Measurements from ENCODE around the gene IARS1.

IARS1 gene

GRCh38 chr9:92270511-92270910 lies 23.0 kb downstream of the IARS1 start:
- Histone ChIP-seq H3K36me3 (peaks cover 100% of the 10 kb centered on the region in 11 experiments), H3K4me1 (peaks cover 0 to 6% (median 2%) of the 10 kb centered on the region in 10 experiments; a peak in 12 of 20 replicates), H4K20me1 (peaks cover 0 to 99% (median 57%) of the 10 kb centered on the region in 11 experiments; a peak in 19 of 22 replicates), H3K27ac (no peak overlapping the region), H3K9me3 (replicated peaks in 1 of 11) (no peaks in the 10 kb centered on the region), H3K4me2 (no peak overlapping the region), H3K4me3 (no peak overlapping the region), H3K27me3 (no peaks in the 10 kb centered on the region), H3K9ac (no peak overlapping the region)
- TF ChIP-seq Cebpa-rat (IDR thresholded peaks at IDR 0.05) = no peak

- Histone ChIP-seq H3K27me3 (no peaks in the 10 kb centered on the region), H3K4me3 (no peak overlapping the region), H3K9me3 (replicated peaks in 1 of 11) (no peaks in the 10 kb centered on the region), H3K36me3 (peaks cover 100% of the 10 kb centered on the region in 11 experiments), H4K20me1 (peaks cover 0 to 99% (median 74%) of the 10 kb centered on the region in 11 experiments; a peak in 19 of 22 replicates), H3K4me1 (0 out of 20 replicates have a peak, but pooled peaks cover 0 to 7% (median 0%) of the 10 kb centered on the region in 10 experiments), H3K9ac (no peak overlapping the region), H3K4me2 (no peak overlapping the region), H3K27ac (no peak overlapping the region)
- TF ChIP-seq Cebpa-rat (IDR thresholded peaks at IDR 0.05) = no peak
These were observed 27.0 kb downstream of the IARS1 start for GRCh38 chr9:92266486-92266885.

DNA sequence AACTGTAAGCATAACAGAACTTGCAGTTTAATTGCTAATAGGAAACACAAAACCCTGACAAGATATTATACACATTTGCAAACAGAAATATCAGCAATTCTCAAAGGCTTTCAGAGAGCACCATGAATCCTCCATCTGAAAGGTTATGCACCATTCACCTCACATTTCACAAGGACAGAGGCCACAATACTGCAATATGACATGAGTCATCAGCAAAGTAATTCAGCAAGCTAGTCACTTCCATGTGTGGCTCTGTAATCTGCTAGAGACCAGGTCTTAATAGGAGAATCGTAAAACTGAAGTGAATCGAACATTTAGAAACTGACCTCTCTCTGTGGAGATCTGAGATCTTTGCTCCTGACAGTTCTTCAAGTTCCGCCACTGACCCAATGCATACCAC lies 28.3 kb downstream of the IARS1 start:
- Histone ChIP-seq H3K36me3 (peaks cover 100% of the 10 kb centered on the region in 11 experiments), H4K20me1 (peaks cover 0 to 99% (median 75%) of the 10 kb centered on the region in 11 experiments; a peak in 20 of 22 replicates), H3K9ac (no peak overlapping the region), H3K9me3 (replicated peaks in 1 of 11) (no peaks in the 10 kb centered on the region), H3K27ac (0 out of 22 replicates have a peak overlapping the region, but pooled peaks of 1 of the 11 experiments have one; percentile 4), H3K4me2 (no peak overlapping the region), H3K4me1 (0 out of 20 replicates have a peak, but pooled peaks cover 0 to 7% (median 0%) of the 10 kb centered on the region in 10 experiments), H3K27me3 (no peaks in the 10 kb centered on the region), H3K4me3 (no peak overlapping the region)
- TF ChIP-seq Cebpa-rat (IDR thresholded peaks at IDR 0.05) = no peak

- Histone ChIP-seq H4K20me1 (peaks cover 0 to 98% (median 75%) of the 10 kb centered on the region in 11 experiments; a peak in 20 of 22 replicates), H3K4me3 (no peak overlapping the region), H3K9me3 (replicated peaks in 1 of 11) (no peaks in the 10 kb centered on the region), H3K27ac (no peak overlapping the region), H3K36me3 (peaks cover 100% of the 10 kb centered on the region in 11 experiments), H3K27me3 (no peaks in the 10 kb centered on the region), H3K9ac (no peak overlapping the region), H3K4me2 (no peak overlapping the region), H3K4me1 (0 out of 20 replicates have a peak, but pooled peaks cover 0 to 7% (median 0%) of the 10 kb centered on the region in 10 experiments)
- no peak for TF ChIP-seq Cebpa-rat (IDR thresholded peaks at IDR 0.05)
These were observed 30.4 kb downstream of the IARS1 start for GRCh38 chr9:92263131-92263530.

- H3K4me2 ChIP-seq = no peak overlapping the region
- no peaks in the 10 kb centered on the region for H3K27me3 ChIP-seq
- TF ChIP-seq Cebpa-rat (IDR thresholded peaks at IDR 0.05) = no peak
- H3K4me1 ChIP-seq = no peaks in the 10 kb centered on the region
- no peak overlapping the region for H3K27ac ChIP-seq
- H4K20me1 ChIP-seq = peaks cover 0 to 97% (median 70%) of the 10 kb centered on the region in 11 experiments; a peak in 18 of 22 replicates
- no peaks in the 10 kb centered on the region for H3K9me3 ChIP-seq (replicated peaks in 1 of 11)
- no peak overlapping the region for H3K9ac ChIP-seq
- H3K4me3 ChIP-seq = no peak overlapping the region
- peaks cover 100% of the 10 kb centered on the region in 11 experiments for H3K36me3 ChIP-seq
These were observed 36.2 kb downstream of the IARS1 start for GRCh38 chr9:92257327-92257726.

DNA sequence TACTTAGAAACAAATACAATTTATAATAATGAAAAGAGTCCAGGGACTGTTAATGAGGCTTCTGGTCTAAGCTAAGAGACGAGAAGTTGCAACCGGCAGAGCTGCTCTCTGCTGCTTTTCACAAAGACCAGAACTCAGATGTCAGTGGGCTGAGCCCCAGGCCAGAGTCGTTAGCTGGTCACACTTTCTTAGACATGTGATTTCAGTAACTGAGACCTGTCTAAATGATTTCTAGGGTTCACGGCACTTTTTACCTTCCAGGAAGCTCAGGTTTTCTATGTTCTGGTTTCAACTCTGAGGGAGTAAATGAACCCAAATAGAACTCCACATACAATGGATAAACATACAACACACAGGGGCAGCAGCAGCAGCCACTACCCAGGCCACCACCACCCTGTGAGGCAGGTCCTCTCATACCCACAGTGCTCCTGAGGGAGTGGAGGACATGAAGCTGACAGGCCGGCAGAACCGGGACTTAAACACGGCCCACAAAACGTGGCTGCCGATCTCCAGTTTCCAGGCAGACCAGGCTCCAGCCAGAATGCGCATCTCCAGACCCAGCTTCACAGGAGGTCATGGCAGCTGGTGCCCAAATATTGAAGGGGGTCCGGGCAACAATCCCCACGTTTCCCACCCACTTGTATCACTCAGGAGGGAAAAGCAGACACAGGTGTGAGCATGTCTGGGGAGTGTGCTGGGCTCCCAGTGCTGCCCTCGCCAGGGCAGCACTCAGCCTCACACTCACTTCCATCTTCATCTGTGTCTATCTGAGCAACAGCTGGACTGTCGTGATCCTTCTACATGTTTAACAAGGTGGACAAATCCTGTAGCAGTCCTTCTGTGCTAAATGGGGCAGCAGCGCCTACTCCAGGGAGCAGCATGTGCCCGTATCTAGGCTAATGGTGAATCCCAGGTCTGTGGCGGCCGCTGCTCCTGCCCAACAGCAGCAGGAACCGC lies 38.8 kb downstream of the IARS1 start:
- no peaks in the 10 kb centered on the region for H3K27me3 ChIP-seq
- H3K4me1 ChIP-seq = no peaks in the 10 kb centered on the region
- no peak overlapping the region for H3K4me2 ChIP-seq
- H4K20me1 ChIP-seq = peaks cover 0 to 93% (median 74%) of the 10 kb centered on the region in 11 experiments; a peak in 18 of 22 replicates
- H3K36me3 ChIP-seq = peaks cover 100% of the 10 kb centered on the region in 11 experiments
- no peak overlapping the region; a peak in 1 of 22 replicates for H3K9ac ChIP-seq
- TF ChIP-seq Cebpa-rat (IDR thresholded peaks at IDR 0.05) = no peak
- no peak overlapping the region for H3K4me3 ChIP-seq
- no peak overlapping the region for H3K27ac ChIP-seq
- H3K9me3 ChIP-seq (replicated peaks in 1 of 11) = no peaks in the 10 kb centered on the region

GRCh38 chr9:92253656-92254055 lies 39.8 kb downstream of the IARS1 start:
- no peaks in the 10 kb centered on the region for H3K9me3 ChIP-seq (replicated peaks in 1 of 11)
- no peak for TF ChIP-seq Cebpa-rat (IDR thresholded peaks at IDR 0.05)
- H3K27me3 ChIP-seq = no peaks in the 10 kb centered on the region
- no peak overlapping the region for H3K27ac ChIP-seq
- H3K4me3 ChIP-seq = no peak overlapping the region
- no peaks in the 10 kb centered on the region for H3K4me1 ChIP-seq
- H4K20me1 ChIP-seq = peaks cover 0 to 92% (median 66%) of the 10 kb centered on the region in 11 experiments; a peak in 18 of 22 replicates
- H3K9ac ChIP-seq = no peak overlapping the region
- H3K4me2 ChIP-seq = no peak overlapping the region
- H3K36me3 ChIP-seq = peaks cover 97 to 100% (median 100%) of the 10 kb centered on the region in 11 experiments

- Histone ChIP-seq H3K4me3 (no peak overlapping the region), H3K36me3 (peaks cover 96 to 100% (median 100%) of the 10 kb centered on the region in 11 experiments), H3K27ac (no peak overlapping the region), H4K20me1 (peaks cover 0 to 77% (median 22%) of the 10 kb centered on the region in 11 experiments; a peak in 14 of 22 replicates), H3K4me2 (no peak overlapping the region), H3K4me1 (no peaks in the 10 kb centered on the region), H3K9me3 (replicated peaks in 1 of 11) (no peaks in the 10 kb centered on the region), H3K9ac (no peak overlapping the region), H3K27me3 (no peaks in the 10 kb centered on the region)
- TF ChIP-seq Cebpa-rat (IDR thresholded peaks at IDR 0.05) = no peak
These were observed 45.5 kb downstream of the IARS1 start for GRCh38 chr9:92247981-92248380.

GRCh38 chr9:92247296-92247695 lies 46.2 kb downstream of the IARS1 start:
- Histone ChIP-seq H3K36me3 (peaks cover 96 to 100% (median 100%) of the 10 kb centered on the region in 11 experiments), H3K4me1 (no peaks in the 10 kb centered on the region), H3K27me3 (no peaks in the 10 kb centered on the region), H4K20me1 (peaks cover 0 to 78% (median 21%) of the 10 kb centered on the region in 11 experiments; a peak in 14 of 22 replicates), H3K4me2 (no peak overlapping the region), H3K4me3 (no peak overlapping the region), H3K9ac (no peak overlapping the region), H3K9me3 (replicated peaks in 1 of 11) (no peaks in the 10 kb centered on the region), H3K27ac (no peak overlapping the region)
- TF ChIP-seq Cebpa-rat (IDR thresholded peaks at IDR 0.05) = no peak

Measured in BLaER1 treated with 17β-estradiol and CSF1 and Interleukin-3, amounts not matched to agents 10 nM and 100 nM (cell line).